GM21786 (cell line): ENCODE measurements around the gene FGD5.

Experiments used
- ATAC-seq: cut with Tn5 transposase; IDR thresholded peaks from one replicate; pipeline ENCODE4 v1.9.1; 2021; ENCODE audit not compliant: unreplicated experiment

Gene FGD5

DNA sequence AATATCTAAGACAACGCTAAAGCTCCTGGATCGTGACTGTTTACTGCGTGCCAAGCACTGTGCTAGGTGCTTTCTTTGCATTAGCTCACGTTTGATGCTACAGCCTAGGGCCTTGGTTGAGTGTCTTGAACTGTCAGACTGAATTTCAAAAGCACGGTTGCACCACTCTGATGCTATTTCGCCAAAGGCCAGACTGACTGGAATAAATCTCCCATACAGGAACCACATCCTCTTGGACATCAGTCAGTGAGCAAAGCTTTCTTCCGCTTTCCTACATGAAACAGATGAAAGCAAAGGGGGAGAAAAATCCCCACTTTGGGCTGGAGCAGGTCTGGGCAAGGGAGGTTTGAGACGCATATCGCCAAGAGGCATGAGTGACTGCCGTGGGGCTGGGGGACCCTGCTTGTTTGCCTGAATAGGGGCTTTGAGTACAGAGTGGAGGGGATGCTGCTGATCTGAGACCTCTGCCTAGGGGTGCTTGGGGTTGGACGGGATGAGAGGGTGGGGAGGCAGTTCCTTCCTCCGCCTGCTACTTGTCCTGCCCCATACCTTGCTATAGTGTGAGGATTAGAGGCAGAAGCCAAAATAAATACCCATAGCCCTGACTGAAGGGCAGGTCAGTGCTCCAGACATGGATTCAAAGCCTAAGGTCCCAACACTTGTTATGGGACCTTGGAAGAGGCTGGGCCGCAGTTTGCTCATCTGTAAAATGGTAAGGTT lies 5.3 kb downstream of the FGD5 start:
- ATAC-seq: no peak

DNA sequence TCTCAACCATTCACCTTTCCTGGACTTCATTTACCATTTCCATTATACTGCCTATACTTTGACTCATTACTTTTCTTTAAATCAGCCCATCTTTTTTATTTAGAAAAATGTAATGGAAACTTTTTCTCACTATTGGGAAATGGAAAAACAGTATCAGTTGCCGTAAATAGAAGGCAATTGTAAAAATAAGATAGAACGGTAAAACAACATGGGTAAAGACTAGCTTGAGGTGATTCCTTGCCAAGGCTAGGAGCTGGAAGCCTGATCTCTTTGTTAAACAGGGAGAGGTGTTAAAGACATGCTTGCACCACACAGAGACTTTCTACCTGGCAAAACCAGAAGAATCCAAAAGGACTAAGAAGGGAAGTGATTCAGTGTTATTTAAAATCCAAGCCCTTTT lies 5.9 kb downstream of the FGD5 start:
- ATAC-seq: no peak

DNA sequence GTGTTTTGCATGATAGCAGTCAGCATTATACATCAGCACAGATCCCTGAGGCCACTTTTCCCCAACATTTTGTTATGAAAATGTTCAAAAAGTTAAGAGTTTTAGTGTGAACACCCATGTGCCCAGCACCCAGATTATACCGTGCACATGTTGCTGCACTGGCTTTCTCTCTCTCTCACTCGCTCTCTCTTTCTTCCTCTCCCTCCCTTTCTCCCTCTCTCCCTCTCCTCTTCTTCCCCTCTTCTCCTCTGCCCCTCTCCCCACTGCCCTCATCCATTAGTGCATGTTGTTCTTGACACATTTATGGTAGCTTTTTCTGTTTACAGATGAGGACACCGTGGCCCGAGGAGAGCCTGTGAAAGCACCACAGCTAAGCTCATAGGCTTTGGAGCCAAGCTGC lies 7.3 kb downstream of the FGD5 start:
- no peak for ATAC-seq

DNA sequence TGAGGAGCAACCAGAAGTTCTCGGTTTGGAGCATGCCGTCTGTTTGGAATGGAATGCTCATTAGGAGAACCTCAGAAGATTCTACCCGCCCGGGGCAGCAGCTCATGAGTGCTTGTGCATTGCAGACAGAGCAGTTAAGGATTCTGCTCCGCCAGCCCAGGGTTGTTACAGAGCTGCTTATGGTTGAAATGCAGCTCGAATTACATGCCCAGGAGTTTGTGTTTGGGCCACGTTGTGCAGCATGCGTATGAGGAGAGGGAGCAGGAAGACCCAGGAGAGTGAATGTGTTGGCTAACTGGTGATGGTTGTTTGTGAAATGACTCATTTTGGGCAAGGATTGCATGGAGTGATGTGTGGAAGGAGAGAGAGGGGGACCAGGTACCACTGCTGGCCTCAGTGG lies 9.0 kb downstream of the FGD5 start:
- ATAC-seq: no peak

DNA sequence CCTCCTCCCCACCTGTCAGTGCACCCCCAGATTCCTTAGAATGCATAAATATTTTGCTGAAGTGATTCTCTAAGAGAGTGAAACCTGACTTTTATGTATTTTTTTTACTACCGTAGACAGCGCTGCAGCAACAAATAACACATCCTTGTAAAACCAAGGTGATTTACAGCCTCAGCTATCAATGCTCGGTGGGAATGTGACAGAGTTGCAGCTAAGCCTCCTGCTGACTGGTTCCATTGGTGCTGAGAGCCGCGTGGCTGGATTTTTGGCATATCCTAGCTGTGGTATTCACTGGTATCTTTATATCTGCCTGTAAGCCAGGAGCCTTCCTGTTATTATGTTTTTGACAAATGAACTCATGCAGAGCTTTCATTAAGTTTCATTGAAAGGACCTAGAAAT lies 11.0 kb downstream of the FGD5 start:
- ATAC-seq: no peak

DNA sequence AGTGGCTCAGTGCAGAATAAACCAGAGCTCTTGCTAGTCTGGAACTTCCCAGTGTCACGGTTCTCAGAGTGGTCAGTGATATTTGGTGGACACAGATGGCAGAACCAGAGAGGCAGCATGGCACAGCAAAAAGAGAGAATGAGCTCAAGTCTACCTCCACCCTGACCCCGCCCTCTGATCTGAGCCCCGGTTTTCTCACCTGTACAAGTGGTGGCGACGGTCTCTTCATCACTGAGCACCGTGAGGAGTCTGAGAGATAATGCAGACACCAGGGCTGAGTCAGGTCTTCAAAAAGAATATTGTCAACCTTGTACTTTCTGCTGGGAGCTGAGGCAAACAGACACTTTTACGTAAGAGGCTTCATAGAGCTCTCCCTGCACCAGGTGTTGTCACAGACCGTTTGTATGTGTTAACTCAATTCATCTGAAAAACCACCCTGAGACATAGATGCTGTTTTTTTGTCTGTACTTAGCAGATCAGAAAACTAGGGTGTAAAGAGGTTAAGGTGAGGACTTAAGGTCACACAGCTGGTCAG lies 13.2 kb downstream of the FGD5 start:
- ATAC-seq: no peak

DNA sequence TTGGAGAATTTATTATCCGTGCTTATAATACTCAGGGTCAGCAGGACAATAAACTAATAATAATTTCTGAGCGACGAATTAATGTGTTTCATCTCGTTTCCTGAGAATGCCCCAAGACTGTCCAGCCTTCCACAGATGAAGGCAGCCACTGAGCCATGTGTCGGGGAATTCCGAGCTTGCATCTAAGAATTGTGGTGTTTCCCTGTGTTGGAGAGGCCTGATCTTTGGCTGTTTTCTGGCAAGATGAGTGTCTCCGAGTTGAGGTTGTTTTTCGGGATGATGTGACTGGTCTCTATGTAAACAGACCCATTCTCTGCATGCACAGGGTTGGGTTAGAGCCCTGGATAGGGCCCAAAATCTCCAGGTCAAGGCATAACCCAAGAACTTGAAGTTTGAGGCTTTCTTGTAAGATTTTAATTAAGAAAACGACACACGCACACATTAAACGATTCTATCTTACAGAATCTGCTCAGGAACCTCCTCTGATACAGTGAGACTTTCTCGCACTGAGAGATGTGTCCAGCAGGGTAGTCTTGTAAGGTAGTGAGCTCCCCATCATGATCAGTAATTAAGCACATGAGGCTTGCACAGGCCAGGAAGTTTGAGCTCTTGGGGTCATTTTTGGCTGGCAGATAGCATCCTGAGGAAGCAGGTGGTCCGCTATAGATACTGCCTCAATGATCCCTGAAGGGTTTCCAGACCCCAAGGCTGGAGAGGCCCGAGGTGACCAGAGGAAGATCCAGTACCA lies 14.4 kb downstream of the FGD5 start:
- no peak for ATAC-seq

DNA sequence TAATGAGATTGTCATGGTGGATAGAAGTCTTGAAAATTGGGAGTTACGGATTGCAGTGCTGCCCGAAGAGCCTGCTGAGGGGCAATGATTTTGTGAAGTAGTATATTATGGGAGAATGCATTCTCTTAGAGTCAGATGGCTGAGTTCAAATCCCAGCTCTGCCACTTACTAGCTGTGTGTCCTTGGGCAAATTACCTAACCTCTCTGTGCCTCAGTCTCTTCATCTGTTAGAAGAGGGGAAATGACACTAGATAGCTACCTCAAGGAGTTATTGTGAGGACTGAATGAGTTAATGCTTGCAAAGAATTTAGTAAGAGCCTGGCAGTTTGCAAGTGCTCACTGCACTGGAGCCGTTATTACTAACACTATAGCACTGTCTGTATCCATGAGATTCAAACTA lies 15.4 kb downstream of the FGD5 start:
- ATAC-seq: no peak

DNA sequence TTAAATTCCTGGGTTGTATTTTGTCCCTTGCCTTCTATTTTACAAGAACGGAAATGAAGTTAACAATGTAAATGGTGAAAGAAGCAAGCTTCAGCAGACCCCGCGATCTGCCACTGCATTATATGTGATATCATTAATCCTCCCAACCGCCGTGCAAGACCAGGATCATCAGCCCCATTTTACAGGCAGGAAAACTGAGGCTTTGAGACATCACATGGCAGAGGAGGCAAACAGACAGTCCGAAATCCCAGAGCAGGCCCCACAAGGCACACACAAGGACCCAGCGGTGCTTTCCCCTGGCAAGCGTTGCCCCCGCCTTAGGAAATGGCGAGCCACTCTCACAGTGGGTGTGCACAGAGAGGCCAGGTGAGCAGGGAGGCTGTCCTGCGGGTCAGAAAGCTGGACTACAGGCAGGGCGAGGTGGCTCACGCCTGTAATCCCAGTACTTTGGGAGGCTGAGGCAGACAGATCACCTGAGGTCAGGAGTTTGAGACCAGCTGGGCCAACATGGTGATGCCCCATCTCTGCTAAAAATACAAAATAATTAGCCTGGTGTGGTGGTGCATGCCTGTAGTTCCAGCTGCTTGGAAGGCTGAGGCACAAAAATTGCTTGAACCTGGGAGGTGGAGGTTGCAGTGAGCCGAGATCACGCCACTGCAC lies 16.2 kb downstream of the FGD5 start:
- ATAC-seq: no peak

DNA sequence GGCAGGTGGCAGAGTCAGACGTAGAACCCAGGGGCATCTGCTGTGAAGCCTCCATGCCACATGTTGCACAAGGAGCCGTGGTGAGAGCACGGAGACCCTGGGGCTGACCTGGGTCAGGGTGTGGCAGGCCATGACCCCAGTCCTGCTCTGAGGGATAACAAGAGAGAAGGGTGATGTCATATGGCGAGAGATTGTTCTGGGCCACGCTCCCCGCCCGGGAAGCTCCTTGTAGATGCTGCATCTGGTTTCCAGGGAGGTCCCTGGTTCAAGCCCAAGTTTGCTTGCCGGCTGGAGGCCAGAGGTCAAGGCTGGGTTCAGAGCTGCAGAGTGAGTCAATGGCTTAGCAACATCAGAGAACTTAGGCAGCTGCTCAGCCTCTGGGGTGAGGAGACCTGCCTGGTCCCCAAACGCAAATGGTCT lies 17.3 kb downstream of the FGD5 start:
- ATAC-seq: no peak

DNA sequence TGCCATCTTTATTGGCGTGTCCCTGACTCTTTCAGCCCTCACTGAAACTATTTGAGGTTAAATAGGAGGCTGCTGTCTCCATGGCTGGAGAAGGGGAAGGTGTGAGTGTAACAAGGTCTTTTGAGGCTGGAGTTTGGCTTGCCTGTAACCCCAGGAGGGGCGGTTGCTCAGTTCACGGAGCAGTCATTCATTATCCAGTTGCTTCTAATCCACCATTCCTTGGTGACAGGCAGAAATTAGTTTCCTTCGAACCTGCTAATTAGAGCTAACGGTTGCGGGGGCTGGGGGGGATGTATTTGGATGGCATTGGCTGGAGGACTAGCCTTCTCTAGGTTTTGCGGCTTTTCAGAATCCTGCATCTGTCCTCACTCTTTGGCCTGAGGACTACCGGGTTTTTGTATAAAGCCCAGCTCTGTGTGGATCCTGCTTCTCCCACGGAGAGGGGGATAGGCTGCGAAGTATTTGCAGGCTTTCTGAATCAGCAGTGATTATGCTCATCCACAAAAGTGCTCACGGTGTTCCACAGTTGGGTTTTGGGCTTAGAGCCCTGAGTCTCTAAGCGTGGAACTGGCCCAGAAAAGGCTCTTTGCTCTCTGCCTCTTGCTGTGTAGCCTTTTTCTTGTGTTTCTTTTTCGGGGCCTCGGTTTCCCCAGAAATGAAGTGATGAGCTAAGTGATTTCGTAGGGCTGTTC lies 18.6 kb downstream of the FGD5 start:
- no peak for ATAC-seq

DNA sequence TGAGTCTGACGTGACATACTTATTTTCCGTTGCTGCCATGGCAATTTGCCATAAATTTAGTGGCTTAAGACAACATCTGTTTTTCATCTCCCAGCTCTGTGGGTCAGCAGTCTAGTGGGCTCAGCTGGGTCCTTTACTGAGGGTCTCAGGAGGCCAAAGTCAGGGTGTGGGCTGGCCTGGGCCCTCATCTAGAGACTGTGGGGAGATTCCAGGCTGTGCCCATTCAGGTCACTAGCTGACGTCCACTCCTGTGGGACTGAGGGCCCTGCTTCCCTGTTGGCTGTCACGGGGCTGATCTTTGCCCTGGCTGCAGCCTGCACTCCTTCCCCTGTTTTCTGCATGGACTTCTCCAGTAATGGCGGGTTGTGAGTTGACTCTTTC lies 19.1 kb downstream of the FGD5 start:
- no peak for ATAC-seq

DNA sequence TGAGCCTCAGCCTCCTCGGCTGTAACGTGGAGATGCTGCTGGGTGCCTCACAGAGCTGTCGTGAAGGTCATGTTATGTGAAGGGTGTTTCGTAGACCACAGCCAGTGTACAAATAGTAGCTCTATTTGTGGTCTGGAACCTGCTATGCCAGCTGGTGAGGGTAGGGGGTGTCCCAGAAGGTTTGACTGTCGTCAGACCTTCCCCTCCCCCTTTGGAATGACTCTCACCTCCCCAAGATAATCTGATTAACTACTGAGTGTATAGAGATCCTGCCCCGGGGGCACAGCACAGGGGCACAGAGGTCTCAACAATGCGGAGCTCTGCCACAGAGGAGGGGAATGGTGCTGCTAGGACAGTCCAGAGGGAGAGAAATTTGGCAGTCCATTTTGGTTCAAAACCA lies 20.5 kb downstream of the FGD5 start:
- no peak for ATAC-seq

DNA sequence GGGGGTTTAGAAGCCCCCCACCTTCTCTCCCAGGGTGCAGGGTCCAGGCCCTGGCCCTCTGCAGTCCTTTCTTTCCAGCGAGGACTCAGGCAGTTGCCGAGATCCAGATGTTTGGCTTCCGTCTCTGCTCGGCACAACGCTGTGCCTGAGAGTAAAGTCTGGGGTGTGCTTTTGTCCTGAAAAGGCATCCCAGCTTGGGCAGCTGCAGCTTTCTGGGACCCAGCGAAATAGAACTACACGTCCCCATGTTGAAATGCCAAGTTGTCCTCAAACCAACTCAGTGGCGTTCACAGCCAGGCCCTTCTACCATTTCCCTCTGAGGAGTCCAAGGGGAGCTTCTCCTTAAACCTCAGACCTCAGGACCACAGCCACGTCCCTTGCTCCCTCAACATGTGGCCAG lies 23.1 kb downstream of the FGD5 start:
- ATAC-seq: no peak

DNA sequence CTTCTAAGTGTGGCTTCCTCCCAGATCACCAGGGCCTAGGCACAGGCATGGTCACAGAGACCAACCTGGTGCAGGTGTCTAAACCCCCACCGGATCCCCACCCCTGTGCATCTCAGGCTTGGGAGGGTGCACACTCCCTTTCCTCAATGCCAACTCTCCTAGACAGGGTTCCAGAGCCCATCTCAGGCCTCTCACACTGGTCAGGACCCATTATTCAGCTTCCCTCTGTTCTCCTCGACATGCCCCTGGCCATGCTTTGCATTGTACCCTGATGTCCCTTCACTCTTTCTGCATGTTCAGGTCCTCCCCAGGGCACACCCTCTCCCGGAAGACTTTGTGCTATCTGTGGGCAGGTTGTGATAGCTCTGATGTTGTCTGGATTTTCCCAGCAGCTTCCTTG lies 23.5 kb downstream of the FGD5 start:
- ATAC-seq: no peak

DNA sequence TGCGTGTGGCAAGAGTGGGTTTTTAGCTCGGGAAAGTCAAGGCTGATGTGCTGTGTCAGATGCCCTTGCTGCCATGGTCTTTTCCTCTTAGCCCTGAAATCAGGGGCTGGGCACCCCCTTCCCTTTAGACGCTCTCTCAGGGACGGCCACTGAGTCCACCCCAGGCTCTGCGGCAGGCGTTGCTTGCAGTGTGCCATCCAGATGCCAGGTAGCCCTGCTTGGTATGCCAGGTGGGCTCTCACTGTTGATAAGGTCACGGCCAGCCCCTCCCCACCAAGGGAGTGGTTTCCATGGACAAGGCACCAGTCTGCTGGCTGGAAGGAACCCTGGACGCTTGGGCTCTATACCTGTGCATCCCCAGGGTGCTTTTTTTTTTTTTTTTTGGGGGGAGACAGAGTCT lies 24.6 kb downstream of the FGD5 start:
- ATAC-seq: no peak

DNA sequence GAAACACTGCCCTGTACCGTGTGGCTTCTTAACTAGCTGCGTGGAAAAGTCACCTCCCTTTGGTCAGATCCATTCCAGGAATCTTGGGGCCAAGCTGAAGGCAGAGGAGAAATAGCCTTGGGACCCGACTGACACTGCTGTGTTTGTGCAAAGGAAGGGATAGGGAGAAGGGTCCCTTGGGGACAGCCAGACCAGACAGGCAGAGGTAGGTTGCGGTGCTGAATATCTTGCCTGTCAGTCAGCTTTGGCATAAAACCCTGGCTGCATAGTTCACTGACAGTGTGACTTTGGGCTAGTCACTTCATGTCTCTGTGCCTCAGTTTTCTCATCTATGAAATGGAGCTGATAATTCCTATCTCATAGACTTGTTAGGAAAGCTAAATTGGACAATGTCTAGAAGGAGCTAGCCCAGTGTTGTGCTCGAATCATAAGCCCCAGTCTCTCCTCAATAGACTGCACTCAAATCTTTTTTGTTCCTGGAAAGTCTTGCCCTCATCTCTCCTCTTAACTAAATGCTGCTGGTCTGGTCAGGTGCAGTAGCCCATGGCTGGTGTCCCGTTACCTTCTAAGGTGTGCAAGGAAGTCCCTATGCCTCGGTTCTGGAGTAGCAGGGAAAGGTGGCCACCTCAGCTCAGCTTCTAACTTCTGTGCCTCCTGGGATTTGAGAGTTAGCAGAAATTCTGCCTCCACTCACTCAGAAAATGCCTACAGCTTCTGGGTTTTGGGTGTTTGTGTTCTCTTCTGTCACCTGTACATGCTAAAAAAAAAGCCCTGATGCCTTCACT lies 25.8 kb downstream of the FGD5 start:
- no peak for ATAC-seq

DNA sequence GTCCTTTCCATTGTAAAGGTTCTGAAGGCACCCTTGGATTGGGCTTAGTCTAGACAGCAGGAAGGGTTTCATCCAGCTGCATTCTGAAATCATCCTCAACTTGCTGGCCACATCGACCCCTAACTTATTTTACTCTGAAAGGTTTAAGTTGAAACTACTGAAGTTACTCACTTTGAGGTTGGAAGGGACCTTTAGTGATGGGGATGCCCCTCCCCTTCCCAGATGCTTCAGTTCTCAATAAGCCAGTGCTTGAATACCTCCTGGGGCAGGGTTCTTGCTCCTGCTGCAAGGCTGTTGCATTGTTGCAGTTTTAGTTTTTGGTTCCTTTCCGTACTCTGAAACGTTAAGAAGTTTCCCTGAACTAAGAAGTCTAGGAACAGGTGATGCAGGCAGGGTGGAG lies 26.4 kb downstream of the FGD5 start:
- no peak for ATAC-seq

DNA sequence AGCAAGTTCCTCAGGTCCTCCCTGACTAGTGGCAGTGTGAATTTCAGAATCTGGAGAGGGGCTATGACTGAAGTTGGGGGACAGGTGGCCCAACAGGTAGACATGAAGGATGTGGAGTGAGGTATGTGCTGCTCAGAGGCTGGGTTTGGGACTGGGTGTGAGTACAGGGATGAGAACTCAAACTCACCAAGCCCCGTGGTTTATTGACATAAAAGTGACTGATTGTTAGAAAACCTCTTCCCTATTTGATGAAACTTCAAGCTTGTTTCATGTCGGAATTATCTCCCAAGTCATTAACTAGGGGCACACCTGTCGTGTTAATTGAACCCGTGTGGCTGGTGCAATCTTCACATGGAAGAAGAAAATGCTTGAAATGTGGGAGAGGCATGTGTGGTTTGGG lies 27.1 kb downstream of the FGD5 start:
- no peak for ATAC-seq

DNA sequence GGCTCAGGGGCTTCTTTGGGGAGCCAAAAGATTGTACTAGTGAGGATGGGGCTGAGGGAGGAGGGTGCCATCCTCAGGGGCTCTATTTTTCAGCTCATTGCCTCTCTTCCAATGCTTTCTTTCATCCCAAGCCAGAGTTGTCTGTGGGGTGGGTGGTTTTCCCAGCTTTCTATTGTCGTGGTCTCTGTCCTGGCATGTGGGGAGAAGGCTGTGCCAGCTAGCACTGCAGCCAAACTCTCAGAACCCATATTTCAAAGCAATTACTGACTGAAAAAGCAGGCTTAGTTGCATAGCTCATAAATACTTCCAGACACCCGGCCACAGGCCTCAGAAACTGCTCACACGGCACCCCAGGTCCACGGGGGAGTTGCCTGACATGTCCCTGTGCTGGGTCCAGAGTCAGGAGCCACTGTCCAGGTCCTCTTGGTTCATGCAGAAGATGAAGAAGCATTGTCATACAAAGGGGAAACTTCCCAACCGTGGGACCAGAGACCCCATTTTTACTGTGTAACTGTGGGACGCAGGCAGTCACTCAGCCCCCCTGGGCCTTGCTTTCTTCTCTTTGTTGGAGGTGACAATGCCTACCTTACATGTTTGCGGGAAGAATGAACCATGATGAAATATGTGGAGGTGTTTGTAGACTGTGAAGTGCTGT lies 27.6 kb downstream of the FGD5 start:
- no peak for ATAC-seq
